Type B pancreatic cell (in vitro differentiated cells): ENCODE results near the gene CRK. TPM values are rescaled to one million over a fixed set of nuclear protein-coding genes. Genes with fewer than 3 reads are reported as not detected.

ENCODE experiments used
- DNase-seq: peaks from one replicate; pipeline ENCODE4 v3.0.0; 2021; ENCODE audit warnings: mixed read lengths; ENCODE audit not compliant: unreplicated experiment; ENCODE audit errors: extremely low spot score
- H3K27ac Mint-ChIP-seq: 2 replicates; pipeline ENCODE4 v1.8.0; 2021; ENCODE audit warnings: mild to moderate bottlenecking, mixed read lengths
- H3K27me3 Mint-ChIP-seq: 2 replicates; pipeline ENCODE4 v1.8.0; 2021; ENCODE audit warnings: mixed read lengths
- H3K36me3 Mint-ChIP-seq: 2 replicates; pipeline ENCODE4 v1.8.0; 2021; ENCODE audit warnings: mixed read lengths
- H3K4me1 Mint-ChIP-seq: one replicate; pipeline ENCODE4 v1.8.0; 2021; ENCODE audit warnings: mixed read lengths; ENCODE audit not compliant: unreplicated experiment
- H3K4me3 Mint-ChIP-seq: 2 replicates; pipeline ENCODE4 v1.8.0; 2021; ENCODE audit warnings: mild to moderate bottlenecking, mixed read lengths
- H3K9me3 Mint-ChIP-seq: 2 replicates; pipeline ENCODE4 v1.8.0; 2021; ENCODE audit warnings: mixed read lengths
- CTCF ChIP-seq: fragments of 200-600 bp; sonication (generic); conservative IDR thresholded peaks from 2 replicates; pipeline ENCODE4 v1.5.0; 2021; ENCODE audit warnings: antibody characterized with exemption, mild to moderate bottlenecking
- total RNA-seq: library from RNA; stranded (reverse); gene quantifications from 2 replicates; pipeline ENCODE4 v1.2.1, GENCODE V29; 2021; ENCODE audit warnings: low replicate concordance

Gene CRK
- total RNA-seq, 1 donor from 2014 or later, result 49.5 TPM

- no peaks in the 10 kb centered on the region for H3K36me3 Mint-ChIP-seq
- no peaks in the 10 kb centered on the region for H3K27me3 Mint-ChIP-seq
Measured at GRCh38 chr17:1494203-1494602, 38.2 kb upstream of the CRK start.

DNA sequence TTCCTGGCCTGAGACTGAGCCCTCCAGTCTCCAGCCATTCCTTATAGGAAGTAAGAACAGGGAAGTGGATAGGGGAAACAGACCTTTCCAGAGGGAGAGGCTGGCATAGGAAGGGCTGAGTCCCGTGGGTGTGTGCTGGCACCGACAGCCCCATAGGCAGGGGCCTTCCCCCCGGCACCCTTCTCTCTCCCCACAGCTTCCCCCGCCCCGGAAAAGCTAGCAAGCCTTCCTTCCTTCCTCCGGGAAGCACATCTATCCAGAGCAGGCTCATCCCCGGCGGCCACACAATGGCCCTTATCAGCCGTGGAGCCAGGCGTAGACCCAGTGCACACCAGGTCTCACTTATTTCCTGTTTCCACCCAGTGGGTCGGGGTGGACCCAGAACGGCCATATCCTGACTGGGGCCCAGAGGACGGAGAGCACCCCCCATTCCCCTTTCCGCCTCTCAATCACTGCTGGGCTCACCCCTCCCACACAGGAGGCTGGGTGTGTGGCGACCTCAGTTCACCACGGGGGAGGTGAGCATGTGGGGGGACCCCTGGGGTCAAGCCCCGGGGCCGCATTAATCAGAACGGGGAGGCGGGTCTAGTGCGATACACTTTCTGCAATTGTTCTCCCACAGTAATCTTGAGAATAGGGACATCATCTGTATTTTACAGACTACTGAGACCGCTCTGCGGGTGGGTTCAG lies 37.4 kb upstream of the CRK start:
- H3K27me3 Mint-ChIP-seq, result no peaks in the 10 kb centered on the region
- no peaks in the 10 kb centered on the region for H3K36me3 Mint-ChIP-seq
- H3K4me1 Mint-ChIP-seq, result peaks cover 21% of the 10 kb centered on the region
- no peak for DNase-seq
- no peak for TF ChIP-seq CTCF
- H3K9me3 Mint-ChIP-seq, result no peaks in the 10 kb centered on the region
- peak overlapping the region; percentile 81 for H3K4me3 Mint-ChIP-seq
- H3K27ac Mint-ChIP-seq, result peak overlapping the region; percentile 43

More at GRCh38 chr17:1494203-1494602, 38.2 kb upstream of the CRK start:
- Mint-ChIP-seq H3K4me3 (no peak overlapping the region), H3K27ac (no peak overlapping the region), H3K9me3 (no peaks in the 10 kb centered on the region), H3K4me1 (peaks cover 16% of the 10 kb centered on the region)
- no peak for DNase-seq
- no peak for TF ChIP-seq CTCF

GRCh38 chr17:1492249-1493206 lies 36.5 kb upstream of the CRK start, which contains the start of gene MYO1C:
TSS of gene MYO1C (minus strand) at chr17:1492686. CDS start at chr17:1492487, 199 bp downstream.
- H3K36me3 Mint-ChIP-seq, result no peaks in the 10 kb centered on the region
- DNase-seq, result no peak
- TF ChIP-seq CTCF, result no peak
- peak within 1 kb of the TSS; percentile 88 for H3K4me3 Mint-ChIP-seq
- H3K27ac Mint-ChIP-seq, result peak within 1 kb of the TSS; percentile 87
- H3K9me3 Mint-ChIP-seq, result no peaks in the 10 kb centered on the region
- peaks cover 17% of the 10 kb centered on the region for H3K4me1 Mint-ChIP-seq
- no peaks in the 10 kb centered on the region for H3K27me3 Mint-ChIP-seq

GRCh38 chr17:1491443-1492248 lies 35.6 kb upstream of the CRK start:
- Mint-ChIP-seq H3K36me3 (no peaks in the 10 kb centered on the region), H3K27me3 (no peaks in the 10 kb centered on the region), H3K27ac (peak overlapping the region; percentile 87), H3K4me3 (peak overlapping the region; percentile 88), H3K9me3 (no peaks in the 10 kb centered on the region), H3K4me1 (peaks cover 17% of the 10 kb centered on the region)
- no peak for DNase-seq
- TF ChIP-seq CTCF, result no peak
